HepG2 (cell line): ENCODE results near the gene SLC2A8. TPM values are rescaled to one million over a fixed set of nuclear protein-coding genes. Genes with fewer than 3 reads are reported as not detected.

Experiments used
- AGO1 ChIP-seq: fragments of 200-400 bp; formaldehyde crosslinking; IDR thresholded peaks from 2 replicates; pipeline ENCODE4 v1.6.1; 2017; ENCODE audit warnings: mild to moderate bottlenecking, low read depth, low read length, moderate library complexity; ENCODE audit not compliant: poor library complexity, severe bottlenecking
- ARNT2 ChIP-seq: sonication (generic); formaldehyde crosslinking; IDR thresholded peaks from 2 replicates; pipeline ENCODE4 v1.8.0; 2022; ENCODE audit warnings: mild to moderate bottlenecking, low read depth, missing genetic modification reagents, moderate library complexity
- ATAD3A ChIP-seq: sonication (generic); formaldehyde crosslinking; IDR thresholded peaks from 2 replicates; pipeline ENCODE4 v1.4.0; 2020; ENCODE audit warnings: missing genetic modification reagents
- CEBPB ChIP-seq: IDR thresholded peaks from 2 replicates; pipeline ENCODE4 v1.6.1; 2011; ENCODE audit warnings: low read depth, low read length, improper control_type of control experiment, borderline replicate concordance
- DR1 ChIP-seq: sonication (generic); formaldehyde crosslinking; IDR thresholded peaks from 2 replicates; pipeline ENCODE4 v1.8.0; 2021; ENCODE audit warnings: mild to moderate bottlenecking, missing genetic modification reagents, inconsistent platforms
- KAT7 ChIP-seq: IDR thresholded peaks from 2 replicates; pipeline ENCODE4 v1.6.1; 2018; ENCODE audit warnings: borderline replicate concordance, missing compliant biosample characterization
- KLF13 ChIP-seq: sonication (generic); formaldehyde crosslinking; IDR thresholded peaks from 2 replicates; pipeline ENCODE4 v1.4.0; 2020; ENCODE audit warnings: mild to moderate bottlenecking, missing genetic modification reagents
- MED8 ChIP-seq: sonication (generic); formaldehyde crosslinking; IDR thresholded peaks from 2 replicates; pipeline ENCODE4 v1.8.1; 2023; ENCODE audit warnings: mild to moderate bottlenecking, missing genetic modification reagents; ENCODE audit not compliant: insufficient replicate concordance
- MTA3 ChIP-seq: sonication (generic); formaldehyde crosslinking; IDR thresholded peaks from 2 replicates; pipeline ENCODE4 v1.4.0; 2020; ENCODE audit warnings: missing genetic modification reagents
- NFE2 ChIP-seq: sonication (generic); formaldehyde crosslinking; IDR thresholded peaks from 2 replicates; pipeline ENCODE4 v1.4.0; 2020; ENCODE audit warnings: missing genetic modification reagents
- PRMT3 ChIP-seq: sonication (generic); formaldehyde crosslinking; IDR thresholded peaks from 2 replicates; pipeline ENCODE4 v1.8.1; 2022; ENCODE audit warnings: low read depth, mild to moderate bottlenecking, moderate library complexity, missing genetic modification reagents, borderline replicate concordance
- SSRP1 ChIP-seq: IDR thresholded peaks from 2 replicates; pipeline ENCODE4 v1.6.1; 2016; ENCODE audit warnings: control low read depth
- TARDBP ChIP-seq: sonication (generic); formaldehyde crosslinking; IDR thresholded peaks from 2 replicates; pipeline ENCODE4 v1.8.0; 2022; ENCODE audit warnings: mild to moderate bottlenecking, missing genetic modification reagents
- ZNF451 ChIP-seq: sonication (generic); formaldehyde crosslinking; IDR thresholded peaks from 2 replicates; pipeline ENCODE4 v1.5.0; 2020; ENCODE audit warnings: mild to moderate bottlenecking, missing genetic modification reagents
- ZNF501 ChIP-seq: sonication (generic); formaldehyde crosslinking; IDR thresholded peaks from 2 replicates; pipeline ENCODE4 v1.5.1; 2020; ENCODE audit warnings: mild to moderate bottlenecking, moderate library complexity, missing genetic modification reagents
- ZNF572 ChIP-seq: sonication (generic); formaldehyde crosslinking; IDR thresholded peaks from 2 replicates; pipeline ENCODE4 v1.5.1; 2020; ENCODE audit warnings: mild to moderate bottlenecking, missing genetic modification reagents
- ZNF841 ChIP-seq: sonication (generic); formaldehyde crosslinking; IDR thresholded peaks from 2 replicates; pipeline ENCODE4 v1.8.1; 2023; ENCODE audit warnings: missing genetic modification reagents, borderline replicate concordance
- polyA plus RNA-seq, 8 experiments: library from polyadenylated mRNA; depleted of rRNA in 3 of 8; stranded (reverse) in 7 of 8; unstranded in 1 of 8; fragments of >200 nt; fragmentation: Illumina TruSeq in 4 of 8; extraction: Trizol in 4 of 8; gene quantifications; 2 replicates each; pipeline versions ENCODE4 v1.2.1 to v1.2.3, GENCODE V29; 2011 to 2016; ENCODE audit warnings: low read depth in 4 of 8, missing spikeins in 1 of 8, mixed read lengths in 1 of 8; ENCODE audit not compliant: insufficient read depth in 1 of 8
- total RNA-seq, 5 experiments: library from RNA; depleted of rRNA; stranded (reverse); fragments of >200 nt; fragmentation: Illumina TruSeq; extraction: Trizol; gene quantifications; 2 replicates each; pipeline ENCODE4 v1.2.3, GENCODE V29; 2016; ENCODE audit warnings: low read depth in 1 of 5
- TF ChIP-seq, protein P1 (sequence below): sonication (generic); formaldehyde crosslinking; IDR thresholded peaks from 2 replicates; pipeline ENCODE4 v1.8.0; 2022; ENCODE audit warnings: missing genetic modification reagents, mild to moderate bottlenecking, moderate library complexity, borderline replicate concordance
- TF ChIP-seq, protein P2 (sequence below): sonication (generic); formaldehyde crosslinking; IDR thresholded peaks from 2 replicates; pipeline ENCODE4 v1.5.0; 2020; ENCODE audit warnings: missing genetic modification reagents
- TF ChIP-seq, protein P3 (sequence below), 2 experiments: sonication (generic) in 1 of 2; formaldehyde crosslinking in 1 of 2; IDR thresholded peaks; 2 replicates each; pipeline versions ENCODE4 v1.5.1 to v1.6.1; 2011 to 2020; ENCODE audit warnings: borderline replicate concordance in 1 of 2, low read depth in 1 of 2, low read length in 1 of 2, mild to moderate bottlenecking in 1 of 2, missing genetic modification reagents in 1 of 2, moderate library complexity in 1 of 2
- TF ChIP-seq, protein P4 (sequence below): IDR thresholded peaks from 2 replicates; pipeline ENCODE4 v1.6.1; 2012; ENCODE audit warnings: inconsistent platforms
- TF ChIP-seq, protein P5 (sequence below): sonication (generic); formaldehyde crosslinking; IDR thresholded peaks from 2 replicates; pipeline ENCODE4 v1.5.0; 2020; ENCODE audit warnings: mild to moderate bottlenecking, missing genetic modification reagents, moderate library complexity

The SLC2A8 gene
- total and polyA plus RNA-seq, 2 of the 13 experiments (the other 11 are each of a cell fraction or from before 2014, with no cell fraction given) = 22.6 to 48.6 TPM

DNA sequence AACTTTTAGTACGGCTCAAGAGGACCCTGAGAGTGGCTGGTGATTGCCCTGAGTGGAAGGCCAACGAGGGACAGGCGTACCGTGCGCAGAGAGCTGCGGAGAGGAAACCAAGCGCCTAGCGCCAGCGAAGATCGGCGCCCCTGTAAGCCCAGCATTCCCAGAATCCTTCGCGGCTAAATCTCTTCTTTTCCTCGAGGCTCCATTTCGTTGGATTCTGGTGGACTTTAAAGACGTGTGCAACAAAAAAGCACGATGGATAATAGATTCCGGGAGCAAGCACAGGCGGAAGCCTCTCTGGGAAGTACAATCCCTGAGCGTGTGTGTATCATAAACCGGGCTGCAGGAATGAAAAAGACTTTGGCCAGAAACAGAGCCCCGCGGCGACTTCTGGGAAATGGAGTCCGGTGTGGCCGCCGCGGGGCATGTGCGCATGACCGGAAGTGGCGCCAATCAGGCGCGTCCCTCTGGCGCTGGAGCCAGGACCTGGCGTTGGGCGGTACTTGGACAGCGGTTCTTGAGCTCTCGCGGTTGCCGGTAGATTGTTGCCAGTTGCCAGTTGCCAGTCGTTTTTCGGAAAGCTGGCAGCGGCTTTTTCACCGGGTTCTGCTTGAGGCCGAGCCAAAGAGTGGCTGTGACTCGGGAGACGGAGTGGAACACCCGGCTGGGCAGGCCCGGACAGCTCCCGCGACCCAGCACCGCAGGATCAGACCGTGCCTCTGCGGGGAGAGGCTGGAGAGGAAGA lies 27.1 kb downstream of the SLC2A8 start, which contains the start of gene ZNF79 (continued):
- TF ChIP-seq ZNF841 (CRISPR knock-in tag) (no peak), PRMT3 (CRISPR knock-in tag) (no peak; the same call in 1 of the 2 replicates), KAT7 (CRISPR knock-in tag) (peak; percentile 74; the same call in 1 of the 2 replicates), MED8 (CRISPR knock-in tag) (no peak), TARDBP (CRISPR knock-in tag) (no peak), NFE2 (CRISPR knock-in tag) (no peak), MTA3 (CRISPR knock-in tag) (no peak), CEBPB (no peak), AGO1 (no peak), ATAD3A (no peak), ZNF572 (CRISPR knock-in tag) (no peak), ZNF451 (CRISPR knock-in tag) (0 out of 2 replicates have a peak, but pooled peaks have one; percentile 48), ARNT2 (CRISPR knock-in tag) (no peak), KLF13 (no peak), ZNF501 (CRISPR knock-in tag) (peak; percentile 96), SSRP1 (no peak), DR1 (no peak)
- TF ChIP-seq, protein P1, sequence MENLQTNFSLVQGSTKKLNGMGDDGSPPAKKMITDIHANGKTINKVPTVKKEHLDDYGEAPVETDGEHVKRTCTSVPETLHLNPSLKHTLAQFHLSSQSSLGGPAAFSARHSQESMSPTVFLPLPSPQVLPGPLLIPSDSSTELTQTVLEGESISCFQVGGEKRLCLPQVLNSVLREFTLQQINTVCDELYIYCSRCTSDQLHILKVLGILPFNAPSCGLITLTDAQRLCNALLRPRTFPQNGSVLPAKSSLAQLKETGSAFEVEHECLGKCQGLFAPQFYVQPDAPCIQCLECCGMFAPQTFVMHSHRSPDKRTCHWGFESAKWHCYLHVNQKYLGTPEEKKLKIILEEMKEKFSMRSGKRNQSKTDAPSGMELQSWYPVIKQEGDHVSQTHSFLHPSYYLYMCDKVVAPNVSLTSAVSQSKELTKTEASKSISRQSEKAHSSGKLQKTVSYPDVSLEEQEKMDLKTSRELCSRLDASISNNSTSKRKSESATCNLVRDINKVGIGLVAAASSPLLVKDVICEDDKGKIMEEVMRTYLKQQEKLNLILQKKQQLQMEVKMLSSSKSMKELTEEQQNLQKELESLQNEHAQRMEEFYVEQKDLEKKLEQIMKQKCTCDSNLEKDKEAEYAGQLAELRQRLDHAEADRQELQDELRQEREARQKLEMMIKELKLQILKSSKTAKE = no peak
- TF ChIP-seq, protein P2, sequence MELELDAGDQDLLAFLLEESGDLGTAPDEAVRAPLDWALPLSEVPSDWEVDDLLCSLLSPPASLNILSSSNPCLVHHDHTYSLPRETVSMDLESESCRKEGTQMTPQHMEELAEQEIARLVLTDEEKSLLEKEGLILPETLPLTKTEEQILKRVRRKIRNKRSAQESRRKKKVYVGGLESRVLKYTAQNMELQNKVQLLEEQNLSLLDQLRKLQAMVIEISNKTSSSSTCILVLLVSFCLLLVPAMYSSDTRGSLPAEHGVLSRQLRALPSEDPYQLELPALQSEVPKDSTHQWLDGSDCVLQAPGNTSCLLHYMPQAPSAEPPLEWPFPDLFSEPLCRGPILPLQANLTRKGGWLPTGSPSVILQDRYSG = no peak
- TF ChIP-seq, protein P3, sequence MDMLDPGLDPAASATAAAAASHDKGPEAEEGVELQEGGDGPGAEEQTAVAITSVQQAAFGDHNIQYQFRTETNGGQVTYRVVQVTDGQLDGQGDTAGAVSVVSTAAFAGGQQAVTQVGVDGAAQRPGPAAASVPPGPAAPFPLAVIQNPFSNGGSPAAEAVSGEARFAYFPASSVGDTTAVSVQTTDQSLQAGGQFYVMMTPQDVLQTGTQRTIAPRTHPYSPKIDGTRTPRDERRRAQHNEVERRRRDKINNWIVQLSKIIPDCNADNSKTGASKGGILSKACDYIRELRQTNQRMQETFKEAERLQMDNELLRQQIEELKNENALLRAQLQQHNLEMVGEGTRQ (IDR thresholded peaks at IDR 0.05; ENCODE audit: low read depth, low read length) = no peak; the same call in 1 of the 2 replicates
- TF ChIP-seq, protein P3 (CRISPR knock-in tag; IDR thresholded peaks at IDR 0.05; ENCODE audit: borderline replicate concordance) = no peak
- TF ChIP-seq, protein P4, sequence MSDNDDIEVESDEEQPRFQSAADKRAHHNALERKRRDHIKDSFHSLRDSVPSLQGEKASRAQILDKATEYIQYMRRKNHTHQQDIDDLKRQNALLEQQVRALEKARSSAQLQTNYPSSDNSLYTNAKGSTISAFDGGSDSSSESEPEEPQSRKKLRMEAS = peak; percentile 36; the same call in 1 of the 2 replicates
- TF ChIP-seq, protein P5, sequence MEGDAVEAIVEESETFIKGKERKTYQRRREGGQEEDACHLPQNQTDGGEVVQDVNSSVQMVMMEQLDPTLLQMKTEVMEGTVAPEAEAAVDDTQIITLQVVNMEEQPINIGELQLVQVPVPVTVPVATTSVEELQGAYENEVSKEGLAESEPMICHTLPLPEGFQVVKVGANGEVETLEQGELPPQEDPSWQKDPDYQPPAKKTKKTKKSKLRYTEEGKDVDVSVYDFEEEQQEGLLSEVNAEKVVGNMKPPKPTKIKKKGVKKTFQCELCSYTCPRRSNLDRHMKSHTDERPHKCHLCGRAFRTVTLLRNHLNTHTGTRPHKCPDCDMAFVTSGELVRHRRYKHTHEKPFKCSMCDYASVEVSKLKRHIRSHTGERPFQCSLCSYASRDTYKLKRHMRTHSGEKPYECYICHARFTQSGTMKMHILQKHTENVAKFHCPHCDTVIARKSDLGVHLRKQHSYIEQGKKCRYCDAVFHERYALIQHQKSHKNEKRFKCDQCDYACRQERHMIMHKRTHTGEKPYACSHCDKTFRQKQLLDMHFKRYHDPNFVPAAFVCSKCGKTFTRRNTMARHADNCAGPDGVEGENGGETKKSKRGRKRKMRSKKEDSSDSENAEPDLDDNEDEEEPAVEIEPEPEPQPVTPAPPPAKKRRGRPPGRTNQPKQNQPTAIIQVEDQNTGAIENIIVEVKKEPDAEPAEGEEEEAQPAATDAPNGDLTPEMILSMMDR (CRISPR knock-in tag) = 0 out of 2 replicates have a peak, but pooled peaks have one; percentile 8
